ENCODE measurements around the gene HHIPL1.

GRCh38 chr14:99634443-99634842, 10.5 kb upstream of the HHIPL1 start:
- TF ChIP-seq, protein P1, sequence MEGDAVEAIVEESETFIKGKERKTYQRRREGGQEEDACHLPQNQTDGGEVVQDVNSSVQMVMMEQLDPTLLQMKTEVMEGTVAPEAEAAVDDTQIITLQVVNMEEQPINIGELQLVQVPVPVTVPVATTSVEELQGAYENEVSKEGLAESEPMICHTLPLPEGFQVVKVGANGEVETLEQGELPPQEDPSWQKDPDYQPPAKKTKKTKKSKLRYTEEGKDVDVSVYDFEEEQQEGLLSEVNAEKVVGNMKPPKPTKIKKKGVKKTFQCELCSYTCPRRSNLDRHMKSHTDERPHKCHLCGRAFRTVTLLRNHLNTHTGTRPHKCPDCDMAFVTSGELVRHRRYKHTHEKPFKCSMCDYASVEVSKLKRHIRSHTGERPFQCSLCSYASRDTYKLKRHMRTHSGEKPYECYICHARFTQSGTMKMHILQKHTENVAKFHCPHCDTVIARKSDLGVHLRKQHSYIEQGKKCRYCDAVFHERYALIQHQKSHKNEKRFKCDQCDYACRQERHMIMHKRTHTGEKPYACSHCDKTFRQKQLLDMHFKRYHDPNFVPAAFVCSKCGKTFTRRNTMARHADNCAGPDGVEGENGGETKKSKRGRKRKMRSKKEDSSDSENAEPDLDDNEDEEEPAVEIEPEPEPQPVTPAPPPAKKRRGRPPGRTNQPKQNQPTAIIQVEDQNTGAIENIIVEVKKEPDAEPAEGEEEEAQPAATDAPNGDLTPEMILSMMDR (IDR thresholded peaks at IDR 0.05): no peak
- TF ChIP-seq EZH2 (IDR thresholded peaks at IDR 0.05): no peak
- no peak for TF ChIP-seq EZH2phosphoT487 (IDR thresholded peaks at IDR 0.05)
